Myocyte (in vitro differentiated cells): Measurements from ENCODE around the gene FRA10AC1. TPM values are rescaled to one million over a fixed set of nuclear protein-coding genes. Genes with fewer than 3 reads are reported as not detected.

Experiments
- DNase-seq: peaks from one replicate; pipeline ENCODE4 v3.0.0-alpha.2; 2012; ENCODE audit warnings: low read depth
- polyA plus RNA-seq: library from polyadenylated mRNA; unstranded; fragments of >200 nt; gene quantifications from one replicate; pipeline ENCODE4 v1.2.1, GENCODE V29; 2012; ENCODE audit warnings: missing spikeins
- total RNA-seq: library from RNA; depleted of rRNA; stranded (reverse); fragments of >200 nt; gene quantifications from 2 replicates; pipeline ENCODE4 v1.2.3, GENCODE V29; 2014

The FRA10AC1 gene
- total RNA-seq: 10.5 and 13.6 TPM in 2 replicates
- polyA plus RNA-seq: 7.4 TPM

DNA sequence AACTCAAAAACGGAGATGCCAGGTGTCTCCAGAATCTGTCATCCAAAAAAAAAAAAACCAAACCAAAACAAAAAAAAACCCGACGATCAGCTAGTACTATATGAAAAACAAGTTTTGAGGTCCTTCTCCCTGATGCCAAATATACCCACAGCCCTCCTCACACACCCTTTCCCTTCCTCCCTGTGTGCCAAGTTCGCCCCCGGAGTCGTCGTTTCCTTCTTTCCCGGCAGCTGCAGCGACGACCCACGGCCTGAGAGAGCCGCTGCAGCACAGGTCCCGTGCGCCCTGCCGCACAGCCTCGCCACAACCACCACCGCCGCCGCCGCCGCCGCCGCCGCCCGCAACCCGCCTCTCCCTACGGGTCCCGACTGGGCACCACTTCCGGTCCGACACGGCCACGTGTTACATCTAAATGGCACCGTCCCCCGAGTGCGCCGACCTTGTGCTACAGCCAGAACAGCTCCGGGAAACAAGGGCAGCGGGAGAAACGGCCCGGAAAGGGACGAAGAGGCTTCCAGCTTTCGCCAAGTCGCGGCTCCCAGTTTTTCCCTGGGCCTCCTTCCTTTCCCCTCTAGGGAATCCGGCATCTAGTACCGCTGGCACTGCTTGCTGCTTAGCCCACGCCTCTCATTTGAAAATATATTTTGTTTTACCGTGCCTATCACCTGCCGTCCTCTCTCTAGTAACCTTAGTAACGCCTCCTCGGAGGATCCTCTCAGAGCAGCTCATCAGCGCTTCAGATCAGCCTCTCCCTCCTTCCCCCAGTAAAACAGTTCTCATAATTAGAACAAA lies at the start of gene FRA10AC1:
Gene FRA10AC1 (minus strand): TSS at position 383 of the 792 bp plus-strand sequence. CDS start 2,486 bp downstream, outside the sequence.
- DNase-seq: peak; percentile 93

- DNase-seq: peak; percentile 30
Measured at GRCh38 chr10:93751832-93752231, 49.4 kb upstream of the FRA10AC1 start.

DNA sequence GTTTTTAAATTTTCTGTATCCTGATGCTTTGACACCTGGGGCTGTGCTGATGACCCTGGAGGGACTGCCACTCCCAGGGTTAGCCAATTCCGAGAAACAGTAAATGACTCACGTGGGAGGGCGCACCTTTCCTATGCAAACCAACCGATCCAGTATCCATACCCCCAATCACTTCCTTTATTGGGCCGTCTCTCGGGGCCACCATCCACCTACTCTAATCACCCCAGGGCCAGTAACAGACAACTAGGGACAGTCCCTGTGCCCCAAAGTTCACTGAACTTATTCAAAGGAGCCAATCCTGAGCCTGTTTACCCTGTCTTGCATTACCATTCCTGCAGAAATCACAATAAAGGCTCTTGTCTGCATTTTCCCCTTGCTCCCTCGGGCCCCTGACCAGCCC lies 48.7 kb upstream of the FRA10AC1 start:
- DNase-seq: no peak

DNA sequence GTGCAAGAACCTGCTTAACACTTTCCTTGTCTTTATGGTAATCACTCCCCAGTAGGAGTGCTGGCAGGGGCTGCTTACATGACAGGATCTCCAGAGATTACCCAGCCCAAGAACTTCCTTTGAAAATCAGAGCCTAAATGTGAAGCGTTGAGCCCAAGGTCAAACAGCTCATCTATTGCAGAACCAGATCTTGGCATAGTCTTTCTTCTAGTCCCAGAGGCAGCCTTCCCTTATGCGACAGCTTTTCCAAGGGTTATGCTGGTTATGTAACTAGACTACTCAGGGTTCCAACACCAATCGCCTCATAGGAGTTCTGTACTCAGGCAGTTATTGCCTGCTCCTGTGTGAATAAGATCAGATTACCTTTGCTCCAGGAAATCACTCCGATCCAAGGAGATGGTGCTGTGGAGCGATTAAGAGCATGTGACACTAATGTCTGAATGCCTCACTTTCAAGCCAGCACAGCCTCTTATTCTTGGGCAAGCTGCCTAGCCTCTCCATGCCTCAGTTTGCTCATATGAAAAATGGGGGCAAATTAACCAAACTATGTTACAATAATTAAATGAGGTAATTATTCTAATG lies 46.9 kb upstream of the FRA10AC1 start:
- no peak for DNase-seq

DNA sequence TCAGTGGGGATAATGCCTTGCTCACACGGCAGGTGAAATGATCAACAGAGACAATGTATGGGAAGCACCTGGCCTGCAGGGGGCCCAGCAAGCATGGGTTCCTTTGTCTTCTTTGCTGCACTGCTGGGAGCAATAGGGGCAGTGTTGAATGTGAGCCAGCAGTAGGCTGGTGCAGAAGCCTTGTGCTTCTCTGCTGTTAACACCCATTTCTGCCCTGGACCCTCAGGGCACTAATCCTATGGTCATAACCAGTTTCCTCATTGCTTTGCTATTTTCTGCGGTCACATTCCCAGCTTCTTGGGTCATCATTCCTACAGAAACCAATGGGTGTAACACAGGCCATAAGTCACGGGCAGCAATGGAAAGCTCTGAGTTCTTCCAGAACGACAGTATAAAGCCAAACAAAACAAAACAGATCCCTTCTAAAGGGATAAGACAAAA lies 44.5 kb upstream of the FRA10AC1 start:
- DNase-seq: peak; percentile 87

DNA sequence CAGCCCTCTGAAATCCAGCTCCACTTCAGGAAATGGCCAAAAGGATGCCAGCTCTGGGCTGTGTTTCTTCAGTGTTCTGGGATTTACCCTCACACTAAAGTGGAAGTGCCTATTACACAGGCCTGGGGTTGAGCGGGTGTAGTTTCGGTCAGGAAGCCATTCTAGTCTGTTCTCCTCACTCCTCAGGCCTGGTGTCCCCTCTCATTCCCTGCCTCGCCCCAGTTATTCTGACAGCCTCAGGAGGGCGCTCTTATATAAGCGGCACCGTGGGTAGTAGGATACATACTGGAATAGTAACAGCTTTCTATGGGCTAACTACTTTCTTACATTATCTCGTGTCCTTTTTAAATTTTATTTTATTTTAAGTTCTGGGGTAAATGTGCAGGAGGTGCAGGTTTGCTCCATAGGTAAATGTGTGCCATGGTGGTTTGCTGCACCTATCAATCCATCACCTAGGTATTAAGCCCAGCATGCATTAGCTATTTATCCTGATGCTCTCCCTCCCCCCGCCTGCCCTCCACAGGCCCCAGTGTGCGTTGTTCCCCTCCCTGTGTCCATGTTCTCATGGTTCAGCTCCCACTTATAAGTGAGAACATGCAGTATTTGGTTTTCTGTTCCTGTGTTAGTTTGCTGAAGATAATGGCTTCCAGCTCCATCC lies 43.1 kb upstream of the FRA10AC1 start:
- peak; percentile 55 for DNase-seq

DNA sequence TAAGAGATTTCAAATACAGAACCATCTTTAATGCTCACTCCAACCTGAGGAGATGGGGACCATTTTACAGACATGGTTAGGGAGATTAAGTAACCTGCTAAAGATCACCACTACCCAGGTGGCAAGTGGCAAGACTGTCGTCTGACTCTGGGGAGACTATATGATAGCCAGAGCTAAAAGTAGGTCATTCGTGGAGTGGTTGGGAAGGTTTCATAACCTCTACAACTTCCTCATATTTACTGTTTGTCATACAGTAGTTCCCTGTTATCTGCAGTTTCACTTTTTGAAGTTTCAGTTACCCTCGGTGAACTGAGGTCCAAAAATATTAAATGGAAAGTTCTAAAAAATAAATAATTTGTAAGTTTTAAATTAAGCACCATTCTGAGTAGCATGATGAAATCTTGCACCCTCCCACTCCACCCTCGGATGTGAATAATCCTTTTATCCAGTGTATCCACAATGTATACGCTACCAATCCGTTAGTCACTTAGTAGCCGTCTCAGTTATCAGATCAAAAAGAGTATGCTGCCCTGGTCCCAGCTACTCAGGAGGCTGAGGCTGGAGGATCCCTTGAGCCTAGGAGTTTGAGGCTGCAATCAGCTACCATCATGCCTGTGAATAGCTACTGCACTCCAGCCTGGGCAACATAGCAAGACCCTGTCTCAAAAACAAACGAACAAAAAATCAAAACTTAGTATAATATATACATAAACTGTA lies 40.4 kb upstream of the FRA10AC1 start:
- DNase-seq: no peak

GRCh38 chr10:93741367-93741766 lies 39.0 kb upstream of the FRA10AC1 start:
- no peak for DNase-seq

- DNase-seq: no peak
Measured at GRCh38 chr10:93726024-93726423, 23.6 kb upstream of the FRA10AC1 start.

DNA sequence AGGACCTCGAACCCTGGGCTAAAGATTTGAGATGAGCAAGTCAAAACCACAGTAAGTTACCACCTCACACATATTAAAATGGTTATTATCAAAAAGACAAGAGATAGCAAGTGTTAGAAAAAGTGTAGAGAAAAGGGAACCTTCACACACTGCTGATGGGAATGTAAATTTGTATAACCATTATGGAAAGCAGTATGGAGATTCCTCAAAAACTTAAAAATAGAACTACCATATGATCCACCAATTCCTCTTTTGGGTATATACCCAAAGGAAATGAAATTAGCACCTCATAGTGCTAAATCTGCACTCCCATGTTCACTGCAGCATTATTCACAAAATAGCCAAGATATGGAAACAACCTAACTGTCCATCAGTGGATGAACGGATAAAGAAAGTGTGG lies 20.8 kb upstream of the FRA10AC1 start:
- no peak for DNase-seq

DNA sequence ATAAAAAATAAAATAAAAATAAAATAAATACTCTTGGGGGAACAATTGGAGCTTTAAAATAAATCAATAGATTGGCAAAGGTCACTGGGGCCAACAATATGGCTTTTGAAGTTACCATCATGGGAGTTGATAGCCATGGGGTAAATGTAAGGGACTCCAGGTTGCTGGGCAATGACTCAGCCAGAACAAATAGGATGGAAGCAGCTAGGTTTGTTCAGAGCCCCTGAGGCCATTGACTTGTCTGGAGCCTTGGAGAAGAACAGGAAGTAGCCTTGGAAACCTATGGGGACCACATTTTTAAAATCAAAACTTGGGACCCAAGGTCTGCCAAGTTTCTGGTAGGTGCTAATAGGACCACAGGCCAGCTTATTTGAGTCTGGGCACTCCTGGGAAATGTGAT lies 20.2 kb upstream of the FRA10AC1 start:
- DNase-seq: no peak

- DNase-seq: no peak
Measured at GRCh38 chr10:93719901-93720300, 17.5 kb upstream of the FRA10AC1 start.

DNA sequence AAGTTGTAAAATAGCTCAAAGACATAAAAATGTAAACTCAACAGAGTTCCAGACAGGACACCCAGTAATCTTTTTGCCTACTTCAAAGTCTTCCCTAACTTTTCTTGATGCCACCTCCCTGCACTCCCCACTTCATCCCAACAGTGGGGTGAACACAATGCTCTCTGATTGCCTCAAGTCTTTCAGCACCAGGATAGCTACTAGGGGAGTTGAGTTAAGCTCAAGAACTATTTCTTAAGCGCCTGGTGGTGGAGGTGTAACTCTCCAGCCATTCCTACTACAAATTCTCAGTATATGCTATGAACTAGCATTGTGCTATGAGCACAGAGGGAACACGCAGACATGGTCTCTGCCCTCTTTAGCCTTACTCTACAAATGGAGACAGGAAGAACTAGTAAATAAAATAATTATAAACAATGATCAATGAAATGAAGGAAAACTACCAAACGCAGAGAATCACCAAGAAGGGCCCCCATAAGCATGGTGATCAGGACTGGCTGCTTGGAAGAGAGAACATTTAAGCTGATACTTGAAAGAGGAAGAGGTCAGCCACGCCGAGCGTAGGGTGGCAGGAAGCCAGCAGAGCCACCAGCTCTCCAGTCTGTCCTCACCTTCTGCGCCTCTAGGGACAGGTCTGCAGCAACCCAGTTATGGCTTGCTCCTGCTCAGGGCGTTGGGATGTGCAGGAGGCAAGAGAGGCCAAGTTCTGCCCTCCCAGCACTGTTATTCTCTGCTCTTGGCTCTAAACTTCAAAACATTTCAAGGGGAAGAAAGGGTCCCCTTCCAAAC lies 16.7 kb upstream of the FRA10AC1 start:
- no peak for DNase-seq

DNA sequence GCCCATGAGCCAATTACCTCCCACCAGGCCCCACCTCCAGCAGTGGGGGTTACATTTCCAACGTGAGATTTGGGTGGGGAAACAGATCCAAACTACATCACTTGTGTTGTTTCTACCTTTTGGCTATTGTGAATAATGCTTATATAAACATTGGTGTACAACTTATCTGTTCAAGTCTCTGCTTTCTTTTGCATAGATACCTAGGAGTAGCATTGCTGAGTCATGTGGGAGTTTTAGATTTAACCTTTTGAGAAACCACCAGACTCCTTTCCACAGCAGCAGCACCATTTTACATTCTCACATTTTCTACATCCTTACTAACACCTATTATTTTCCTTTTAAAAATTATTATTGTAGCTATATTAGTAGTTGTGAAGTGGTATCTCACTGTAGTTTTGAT lies 14.4 kb upstream of the FRA10AC1 start:
- DNase-seq: no peak

- no peak for DNase-seq
Measured at GRCh38 chr10:93715345-93715744, 13.0 kb upstream of the FRA10AC1 start.

- no peak for DNase-seq
Measured at GRCh38 chr10:93712593-93712992, 10.2 kb upstream of the FRA10AC1 start.

DNA sequence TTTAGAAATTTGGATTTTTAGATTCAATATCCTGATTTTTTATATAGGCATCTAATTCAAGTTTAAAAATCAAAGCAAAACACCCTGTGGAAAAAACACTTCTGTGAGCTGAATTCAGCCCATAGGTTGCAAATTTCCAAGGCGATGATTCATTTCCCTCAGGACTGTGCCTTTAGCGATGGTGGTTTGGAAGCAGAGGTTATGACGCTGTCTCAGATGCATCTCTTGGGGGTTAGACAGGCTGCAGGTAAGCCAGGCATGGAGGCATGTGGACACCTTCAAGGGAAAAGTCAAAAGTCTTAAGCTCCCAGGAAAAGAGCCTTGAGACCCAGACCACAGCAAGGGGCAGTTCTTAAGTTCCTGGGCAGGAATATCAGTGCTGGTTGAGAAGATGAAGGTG lies 9.5 kb upstream of the FRA10AC1 start:
- no peak for DNase-seq

DNA sequence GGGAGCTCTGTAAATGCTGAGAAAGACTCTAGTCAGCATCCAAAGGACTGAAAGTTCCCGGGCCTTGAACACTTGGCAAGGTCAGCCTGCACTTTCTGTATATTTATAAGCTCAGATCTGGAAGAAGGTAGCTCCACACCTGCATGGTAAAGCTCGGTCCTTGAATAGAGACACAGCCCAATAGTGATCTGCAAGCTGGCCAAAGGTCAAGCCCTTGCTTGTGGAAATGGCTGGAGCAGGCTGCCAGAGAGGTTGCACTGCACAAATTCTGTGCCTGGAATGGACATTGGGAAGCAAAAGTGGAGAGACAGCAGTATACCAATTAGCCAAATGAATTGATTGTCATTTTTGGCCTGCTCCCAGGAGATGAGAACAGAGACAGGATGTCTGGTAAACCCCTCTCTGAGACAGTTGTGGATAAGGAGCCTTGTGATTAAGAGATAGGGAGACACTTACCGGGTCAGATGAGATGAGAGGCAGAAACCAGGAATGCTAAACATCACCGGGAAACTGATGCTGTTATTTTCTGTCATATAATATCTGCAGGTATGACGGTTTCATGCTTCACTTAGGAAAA lies 8.0 kb upstream of the FRA10AC1 start:
- DNase-seq: no peak

GRCh38 chr10:93707623-93708022 lies 5.2 kb upstream of the FRA10AC1 start:
- DNase-seq: no peak

DNA sequence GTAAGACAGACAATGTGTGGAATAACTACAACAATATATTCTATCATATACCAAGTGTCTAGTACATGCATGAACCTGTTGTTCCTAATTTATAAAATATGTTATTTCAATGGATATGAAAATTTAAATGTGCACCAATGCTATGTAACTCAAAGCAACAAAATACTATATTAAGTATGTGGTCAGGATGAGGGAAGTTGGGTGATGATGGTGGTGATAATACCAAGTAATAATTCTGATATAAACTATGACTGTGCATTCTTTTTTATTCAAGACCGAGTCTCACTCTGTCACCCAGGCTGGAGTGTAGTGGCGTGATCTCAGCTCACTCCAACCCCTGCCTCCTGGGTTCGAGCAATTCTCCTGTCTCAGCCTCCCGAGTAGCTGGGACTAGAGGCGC lies 2.1 kb upstream of the FRA10AC1 start:
- no peak for DNase-seq

GRCh38 chr10:93703841-93704240 lies 1.4 kb upstream of the FRA10AC1 start:
- no peak for DNase-seq
